B cell (primary cell): ENCODE measurements around the gene ANKRD13D. TPM values are rescaled to one million over a fixed set of nuclear protein-coding genes. Genes with fewer than 3 reads are reported as not detected.
A peak's percentile ranks its signal among the peaks of the same experiment; 100 is the strongest.

Experiments
- ATAC-seq: fragments of 200-7000 bp; cut with Tn5 transposase; one replicate; pipeline ENCODE4 v1.10.0; 2021; ENCODE audit warnings: low read depth, mild to moderate bottlenecking, moderate number of reproducible peaks, moderate library complexity
- CTCF ChIA-PET: fragments of 350-600 bp; sonication (Branson Sonifier 250); formaldehyde crosslinking; loops from one replicate; lab custom pipeline; 2021; ENCODE audit warnings: antibody characterized with exemption, inconsistent platforms; lab: Charles Lee
- POLR2A ChIA-PET: fragments of 350-600 bp; sonication (Branson Sonifier 250); formaldehyde crosslinking; loops from one replicate; lab custom pipeline; 2021; ENCODE audit warnings: antibody characterized with exemption; lab: Charles Lee
- DNase-seq: peaks from one replicate; pipeline ENCODE4 v3.0.0; 2013
- H2AFZ ChIP-seq: 2 replicates; pipeline ENCODE4 v1.6.1; 2012; ENCODE audit warnings: mild to moderate bottlenecking, low read depth, low read length; ENCODE audit not compliant: insufficient read depth, poor library complexity, severe bottlenecking
- H3K27ac ChIP-seq, 2 donors: 1 replicate in 1 of 2; 2 replicates in 1 of 2; pipeline ENCODE4 v1.5.1; 2012 to 2013; ENCODE audit warnings: low read length in 2 of 2, mild to moderate bottlenecking in 2 of 2, moderate library complexity in 1 of 2
- H3K27me3 ChIP-seq, 4 experiments: fragments of 200-600 bp in 1 of 4; sonication (generic) in 1 of 4; replicated peaks in 1 of 4; 1 replicate in 2 of 4; 2 replicates in 2 of 4; pipeline versions ENCODE4 v1.6.1 to v1.7.0; 2013 to 2016; ENCODE audit warnings: low read length in 3 of 4, mild to moderate bottlenecking in 2 of 4, mixed read lengths in 1 of 4, moderate library complexity in 1 of 4; ENCODE audit not compliant: insufficient read depth in 4 of 4, control insufficient read depth in 3 of 4; ENCODE audit errors: control extremely low read depth in 1 of 4
- H3K36me3 ChIP-seq, 2 experiments: replicated peaks in 1 of 2; 1 replicate in 1 of 2; 2 replicates in 1 of 2; pipeline versions ENCODE4 v1.6.1 to v1.7.1; 2013; ENCODE audit warnings: low read length in 1 of 2; ENCODE audit not compliant: insufficient read depth in 2 of 2, control insufficient read depth in 1 of 2; ENCODE audit errors: control extremely low read depth in 1 of 2, extremely low read depth in 1 of 2
- H3K4me1 ChIP-seq, 2 donors: fragments of 200-600 bp in 1 of 2; sonication (generic) in 1 of 2; 1 replicate in 1 of 2; 2 replicates in 1 of 2; pipeline versions ENCODE4 v1.5.1 to v1.6.1; 2013 to 2017; ENCODE audit warnings: low read length in 2 of 2; ENCODE audit not compliant: control insufficient read depth in 2 of 2, insufficient read depth in 2 of 2
- H3K4me2 ChIP-seq: replicated peaks from 2 replicates; pipeline ENCODE3; 2012; ENCODE audit warnings: mild to moderate bottlenecking, low read depth, low read length; ENCODE audit not compliant: poor library complexity, severe bottlenecking
- H3K4me3 ChIP-seq, 5 experiments: fragments of 200-600 bp in 1 of 5; sonication (generic) in 1 of 5; 1 replicate in 3 of 5; 2 replicates in 2 of 5; pipeline versions ENCODE4 v1.5.1 to v1.7.0; 2011 to 2016; ENCODE audit warnings: low read length in 4 of 5, mild to moderate bottlenecking in 4 of 5, low read depth in 2 of 5, control low read depth in 1 of 5, moderate library complexity in 1 of 5; ENCODE audit not compliant: insufficient read depth in 1 of 5; ENCODE audit errors: control extremely low read depth in 1 of 5, extremely low read depth in 1 of 5
- H3K79me2 ChIP-seq: fragments of 200-600 bp; sonication (generic); one replicate; pipeline ENCODE4 v1.6.0; 2016; ENCODE audit warnings: low read length; ENCODE audit not compliant: control insufficient read depth, insufficient read depth
- H3K9ac ChIP-seq: fragments of 200-600 bp; sonication (generic); 2 replicates; pipeline ENCODE4 v1.6.1; 2017; ENCODE audit warnings: mild to moderate bottlenecking, low read length, moderate library complexity
- H3K9me3 ChIP-seq, 3 donors: one replicate each; pipeline versions ENCODE4 v1.6.1 to v1.7.1; 2013; ENCODE audit warnings: low read length in 2 of 3; ENCODE audit not compliant: control insufficient read depth in 2 of 3, insufficient read depth in 1 of 3; ENCODE audit errors: control extremely low read depth in 1 of 3
- H4K20me1 ChIP-seq: 2 replicates; pipeline ENCODE4 v1.6.0; 2012; ENCODE audit warnings: mild to moderate bottlenecking, low read length; ENCODE audit not compliant: insufficient read depth, control insufficient read depth, poor library complexity, severe bottlenecking
- H3K27ac Mint-ChIP-seq: one replicate; pipeline ENCODE4 v1.8.0; 2021; ENCODE audit warnings: mixed read lengths
- H3K27me3 Mint-ChIP-seq: one replicate; pipeline ENCODE4 v1.8.0; 2021; ENCODE audit warnings: mixed read lengths
- H3K4me1 Mint-ChIP-seq: one replicate; pipeline ENCODE4 v1.8.0; 2021; ENCODE audit warnings: mixed read lengths
- H3K4me3 Mint-ChIP-seq: one replicate; pipeline ENCODE4 v1.8.0; 2021; ENCODE audit warnings: mixed read lengths
- H3K9me3 Mint-ChIP-seq: one replicate; pipeline ENCODE4 v1.8.0; 2022; ENCODE audit warnings: mixed read lengths; ENCODE audit not compliant: insufficient read depth
- EZH2 ChIP-seq: IDR thresholded peaks from 2 replicates; pipeline ENCODE4 v1.6.1; 2012; ENCODE audit warnings: borderline replicate concordance, low read depth, mild to moderate bottlenecking, moderate library complexity, low read length; ENCODE audit not compliant: insufficient read depth, poor library complexity, severe bottlenecking
- WGBS: methylation state at CpG from one replicate; pipeline ENCODE4 v1.1.5; 2013; ENCODE audit warnings: missing lambda C conversion rate; ENCODE audit not compliant: insufficient coverage; 5-methylcytosine and 5-hydroxymethylcytosine counted together
- intact Hi-C: fragments of 100-400 bp; cut with micrococcal nuclease; formaldehyde crosslinking; loops from one replicate; pipeline ENCODE4 v1.10.0; 2022
- polyA plus RNA-seq: library from polyadenylated mRNA; depleted of rRNA; stranded (reverse); fragments of >200 nt; gene quantifications from 2 replicates; pipeline ENCODE4 v1.2.3, GENCODE V29; 2012
- total RNA-seq, 2 donors: library from RNA; stranded (reverse); fragments of 120-200 nt in 1 of 2; gene quantifications; 1 replicate in 1 of 2; 2 replicates in 1 of 2; pipeline versions ENCODE4 v1.2.3 to v1.2.4, GENCODE V29; 2013 to 2022
- TF ChIP-seq, protein P1 (sequence below): fragments of 200-600 bp; IDR thresholded peaks from one replicate; pipeline ENCODE4 v1.8.0; 2022; ENCODE audit warnings: antibody characterized with exemption, mild to moderate bottlenecking

Gene ANKRD13D
- total and polyA plus RNA-seq, 2 donors (not counting 1 experiment from before 2014, with no cell fraction given) = 189 to 252 TPM

DNA sequence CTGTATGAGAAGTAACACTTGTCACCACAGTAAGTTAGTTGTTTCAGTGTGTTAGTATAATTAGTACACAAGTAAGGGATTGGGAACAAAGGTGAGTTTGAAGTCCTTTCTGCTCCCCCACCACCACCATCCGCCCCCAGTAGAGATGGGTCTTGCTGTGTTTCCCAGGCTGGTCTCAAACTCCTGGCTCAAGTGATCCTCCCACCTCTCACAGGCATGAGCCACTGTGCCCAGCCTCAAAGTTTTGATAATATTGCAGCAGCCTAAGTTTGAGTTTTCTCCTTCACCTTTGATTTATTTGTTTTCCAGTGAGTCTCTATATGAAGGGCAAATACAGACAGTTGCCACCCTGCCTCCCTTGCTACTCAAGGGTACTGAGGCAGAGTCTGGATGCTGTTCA, 46.6 kb upstream of the ANKRD13D start:
- H3K79me2 ChIP-seq = peaks cover 68% of the 10 kb centered on the region
- 83% methylated on average over 1 of the region's 1 CpG for WGBS
- DNase-seq (no peak), ATAC-seq (no peak)
- POLR2A ChIA-PET = no interaction called here
- Mint-ChIP-seq H3K27ac (peak overlapping the region; percentile 80), H3K9me3 (no peaks in the 10 kb centered on the region), H3K27me3 (no peaks in the 10 kb centered on the region), H3K4me1 (peaks cover 47% of the 10 kb centered on the region), H3K4me3 (peak overlapping the region; percentile 79)
- no peak overlapping the region for H2AFZ ChIP-seq
- peaks cover 26 to 34% of the 10 kb centered on the region in 2 donors for H3K4me1 ChIP-seq
- peak overlapping the region in 1 of 2 donors; percentile 91 for H3K27ac ChIP-seq
- H3K9ac ChIP-seq = peak overlapping the region; percentile 85
- H3K9me3 ChIP-seq = no peaks in the 10 kb centered on the region
- peak overlapping the region in 1 of 5 experiments; percentile 91 for H3K4me3 ChIP-seq
- H3K36me3 ChIP-seq = peaks cover 4 to 52% of the 10 kb centered on the region in 2 experiments
- no peaks in the 10 kb centered on the region for H3K27me3 ChIP-seq
- CTCF ChIA-PET = interaction anchor here (1.0 kb wide), 1 partner anchor 20 kb away, joined by 3 read pairs; no protein-coding TSS in a partner anchor
- intact Hi-C loops = loop anchor here (5.0 kb wide), 2 partner anchors 140 to 265 kb away; partner anchors contain the start of genes CDK2AP2 and PITPNM1
- no peak for TF ChIP-seq EZH2
- TF ChIP-seq, protein P1, sequence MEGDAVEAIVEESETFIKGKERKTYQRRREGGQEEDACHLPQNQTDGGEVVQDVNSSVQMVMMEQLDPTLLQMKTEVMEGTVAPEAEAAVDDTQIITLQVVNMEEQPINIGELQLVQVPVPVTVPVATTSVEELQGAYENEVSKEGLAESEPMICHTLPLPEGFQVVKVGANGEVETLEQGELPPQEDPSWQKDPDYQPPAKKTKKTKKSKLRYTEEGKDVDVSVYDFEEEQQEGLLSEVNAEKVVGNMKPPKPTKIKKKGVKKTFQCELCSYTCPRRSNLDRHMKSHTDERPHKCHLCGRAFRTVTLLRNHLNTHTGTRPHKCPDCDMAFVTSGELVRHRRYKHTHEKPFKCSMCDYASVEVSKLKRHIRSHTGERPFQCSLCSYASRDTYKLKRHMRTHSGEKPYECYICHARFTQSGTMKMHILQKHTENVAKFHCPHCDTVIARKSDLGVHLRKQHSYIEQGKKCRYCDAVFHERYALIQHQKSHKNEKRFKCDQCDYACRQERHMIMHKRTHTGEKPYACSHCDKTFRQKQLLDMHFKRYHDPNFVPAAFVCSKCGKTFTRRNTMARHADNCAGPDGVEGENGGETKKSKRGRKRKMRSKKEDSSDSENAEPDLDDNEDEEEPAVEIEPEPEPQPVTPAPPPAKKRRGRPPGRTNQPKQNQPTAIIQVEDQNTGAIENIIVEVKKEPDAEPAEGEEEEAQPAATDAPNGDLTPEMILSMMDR = no peak
- H3K4me2 ChIP-seq = peak overlapping the region; percentile 88
- H4K20me1 ChIP-seq = peaks cover 70% of the 10 kb centered on the region

DNA sequence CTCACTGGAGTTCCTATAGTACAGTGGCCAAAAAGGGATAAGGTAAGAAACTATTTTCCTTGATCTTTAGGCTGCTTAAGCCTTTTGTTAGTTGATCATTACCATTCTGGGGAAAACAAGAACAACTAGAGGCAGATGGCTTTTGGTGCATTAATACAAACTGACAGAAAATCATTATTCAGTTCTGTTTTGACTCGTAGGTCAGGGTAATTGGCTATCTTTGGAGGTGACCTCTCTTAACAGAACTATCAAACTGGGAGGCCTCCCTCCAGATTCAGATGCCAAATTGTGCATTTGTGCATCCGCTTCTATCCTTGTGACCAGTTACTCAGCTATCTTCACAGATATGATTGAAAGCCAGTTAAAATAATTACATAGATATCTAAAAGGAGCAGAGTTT, 46.1 kb upstream of the ANKRD13D start:
- TF ChIP-seq, protein P1 = no peak
- no peak for TF ChIP-seq EZH2
- WGBS = no CpG with 5 or more reads among the region's 2 CpGs
- ChIA-PET POLR2A (no interaction called here), CTCF (interaction anchor here (1.0 kb wide), 1 partner anchor 19 kb away, joined by 3 read pairs; no protein-coding TSS in a partner anchor)
- intact Hi-C loops = loop anchor here (5.0 kb wide), 2 partner anchors 139 to 264 kb away; partner anchors contain the start of genes CDK2AP2 and PITPNM1
- Histone ChIP-seq H3K27me3 (no peaks in the 10 kb centered on the region), H3K4me2 (peak overlapping the region; percentile 88), H3K79me2 (peaks cover 73% of the 10 kb centered on the region), H3K4me3 (no peak overlapping the region), H3K27ac (peak overlapping the region in 1 of 2 donors; percentile 91), H3K9ac (no peak overlapping the region), H3K4me1 (peaks cover 26 to 34% of the 10 kb centered on the region in 2 donors), H2AFZ (no peak overlapping the region), H3K9me3 (no peaks in the 10 kb centered on the region), H4K20me1 (peaks cover 75% of the 10 kb centered on the region), H3K36me3 (peaks cover 4 to 57% of the 10 kb centered on the region in 2 experiments)
- H3K9me3 Mint-ChIP-seq = no peaks in the 10 kb centered on the region
- H3K27me3 Mint-ChIP-seq = no peaks in the 10 kb centered on the region
- H3K4me3 Mint-ChIP-seq = peak overlapping the region; percentile 79
- ATAC-seq (no peak), DNase-seq (no peak)
- peak overlapping the region; percentile 80 for H3K27ac Mint-ChIP-seq
- peaks cover 47% of the 10 kb centered on the region for H3K4me1 Mint-ChIP-seq
